Mesendoderm (in vitro differentiated cells): Measurements from ENCODE around the gene NTRK3.

ENCODE experiments used
- DNase-seq: peaks from one replicate; pipeline ENCODE4 v3.0.0; 2013
- H2AK5ac ChIP-seq: 2 replicates; pipeline ENCODE4 v1.6.1; 2013; ENCODE audit warnings: low read length, inconsistent platforms
- H2BK120ac ChIP-seq: 2 replicates; pipeline ENCODE4 v1.6.1; 2013; ENCODE audit warnings: low read depth, mild to moderate bottlenecking, low read length, moderate library complexity, mixed read lengths
- H2BK15ac ChIP-seq: replicated peaks from 2 replicates; pipeline ENCODE4 v1.6.1; 2013; ENCODE audit warnings: low read depth, mild to moderate bottlenecking, moderate library complexity
- H2BK5ac ChIP-seq: 2 replicates; pipeline ENCODE4 v1.6.1; 2013; ENCODE audit warnings: low read length, inconsistent platforms
- H3K18ac ChIP-seq: 2 replicates; pipeline ENCODE4 v1.6.1; 2013; ENCODE audit warnings: mild to moderate bottlenecking, low read length, mixed read lengths
- H3K23ac ChIP-seq: one replicate; pipeline ENCODE4 v1.6.1; 2013; ENCODE audit warnings: low read length
- H3K27ac ChIP-seq: 2 replicates; pipeline ENCODE4 v1.5.1; 2013; ENCODE audit warnings: low read depth, mild to moderate bottlenecking, inconsistent platforms, low read length, moderate library complexity
- H3K27me3 ChIP-seq: 2 replicates; pipeline ENCODE4 v1.6.1; 2013; ENCODE audit warnings: low read length, control low read depth, mild to moderate bottlenecking, inconsistent platforms; ENCODE audit not compliant: insufficient read depth, poor library complexity
- H3K36me3 ChIP-seq: 2 replicates; pipeline ENCODE4 v1.6.1; 2013; ENCODE audit warnings: low read length, inconsistent platforms; ENCODE audit not compliant: control insufficient read depth, insufficient read depth
- H3K4ac ChIP-seq: one replicate; pipeline ENCODE4 v1.6.1; 2013; ENCODE audit warnings: low read depth, mild to moderate bottlenecking, low read length, moderate library complexity
- H3K4me1 ChIP-seq: 2 replicates; pipeline ENCODE4 v1.6.1; 2013; ENCODE audit warnings: low read depth, low read length, inconsistent platforms; ENCODE audit not compliant: control insufficient read depth
- H3K4me2 ChIP-seq: 2 replicates; pipeline ENCODE4 v1.6.1; 2013; ENCODE audit warnings: low read length
- H3K4me3 ChIP-seq: 2 replicates; pipeline ENCODE4 v1.5.1; 2013; ENCODE audit warnings: mild to moderate bottlenecking, low read length
- H3K56ac ChIP-seq: one replicate; pipeline ENCODE4 v1.6.1; 2013; ENCODE audit warnings: low read length
- H3K79me1 ChIP-seq: 2 replicates; pipeline ENCODE4 v1.6.1; 2013; ENCODE audit warnings: low read length, inconsistent platforms
- H3K79me2 ChIP-seq: 2 replicates; pipeline ENCODE4 v1.6.1; 2013; ENCODE audit warnings: mild to moderate bottlenecking, low read length; ENCODE audit not compliant: control insufficient read depth, insufficient read depth
- H3K9ac ChIP-seq: 2 replicates; pipeline ENCODE4 v1.6.1; 2013; ENCODE audit warnings: low read length, inconsistent platforms
- H4K5ac ChIP-seq: one replicate; pipeline ENCODE4 v1.6.1; 2013; ENCODE audit warnings: low read length
- H4K8ac ChIP-seq: one replicate; pipeline ENCODE4 v1.6.1; 2013; ENCODE audit warnings: low read depth, mild to moderate bottlenecking, control low read depth, low read length, moderate library complexity
- WGBS: extraction: QIAGEN DNeasy Blood & Tissue Kit; methylation state at CpG from one replicate; pipeline ENCODE4 v1.1.7; 2013; ENCODE audit warnings: low lambda C conversion rate, missing lambda C conversion rate; ENCODE audit not compliant: insufficient coverage; ENCODE audit errors: extremely low coverage; 5-methylcytosine and 5-hydroxymethylcytosine counted together

NTRK3 gene

DNA sequence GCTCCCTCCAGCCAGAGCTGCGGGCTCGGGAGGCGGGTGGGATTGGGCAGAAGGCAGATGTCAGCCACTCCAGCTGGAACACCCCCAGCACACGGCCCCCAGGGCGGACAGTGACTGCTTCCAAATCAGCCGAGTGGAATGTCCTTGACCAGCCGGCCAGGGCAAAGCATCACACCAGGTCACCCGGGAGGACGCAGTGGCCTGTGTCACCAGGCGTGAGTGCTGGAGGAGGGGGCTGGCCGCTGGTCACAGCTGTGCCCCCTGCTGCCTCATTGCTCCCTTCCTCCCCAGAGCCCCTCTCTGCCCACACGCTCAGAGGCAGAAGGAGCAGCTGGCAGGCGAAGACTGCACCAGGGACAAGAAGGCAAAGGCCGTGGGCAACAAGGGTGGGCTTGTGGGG lies 33.5 kb downstream of the NTRK3 start:
- no peaks in the 10 kb centered on the region for H3K4me1 ChIP-seq
- H3K36me3 ChIP-seq, result no peaks in the 10 kb centered on the region
- no peak overlapping the region for H3K18ac ChIP-seq
- no peak overlapping the region for H2BK5ac ChIP-seq
- no peak overlapping the region for H2BK15ac ChIP-seq
- no peak overlapping the region for H2AK5ac ChIP-seq
- H3K79me1 ChIP-seq, result no peaks in the 10 kb centered on the region
- WGBS, result no CpG with 5 or more reads among the region's 14 CpGs
- H3K27me3 ChIP-seq, result no peaks in the 10 kb centered on the region
- no peak overlapping the region for H3K4ac ChIP-seq
- H3K23ac ChIP-seq, result no peak overlapping the region
- no peak overlapping the region for H4K8ac ChIP-seq
- no peak overlapping the region for H3K4me3 ChIP-seq
- H3K9ac ChIP-seq, result no peak overlapping the region
- no peak overlapping the region for H3K56ac ChIP-seq
- no peak overlapping the region for H3K4me2 ChIP-seq
- H3K79me2 ChIP-seq, result no peaks in the 10 kb centered on the region
- no peak for DNase-seq
- H2BK120ac ChIP-seq, result no peak overlapping the region
- no peak overlapping the region for H4K5ac ChIP-seq
- no peak overlapping the region for H3K27ac ChIP-seq

GRCh38 chr15:88221836-88222235 lies 34.7 kb downstream of the NTRK3 start:
- Histone ChIP-seq H2BK15ac (no peak overlapping the region), H2BK120ac (no peak overlapping the region), H3K4ac (no peak overlapping the region), H3K56ac (no peak overlapping the region), H3K27me3 (no peaks in the 10 kb centered on the region), H3K18ac (no peak overlapping the region), H3K36me3 (no peaks in the 10 kb centered on the region), H4K5ac (no peak overlapping the region), H2BK5ac (no peak overlapping the region), H3K23ac (no peak overlapping the region), H2AK5ac (no peak overlapping the region), H3K4me3 (no peak overlapping the region), H3K79me1 (no peaks in the 10 kb centered on the region), H3K79me2 (no peaks in the 10 kb centered on the region), H4K8ac (no peak overlapping the region), H3K27ac (no peak overlapping the region), H3K9ac (no peak overlapping the region), H3K4me2 (no peak overlapping the region), H3K4me1 (no peaks in the 10 kb centered on the region)
- no peak for DNase-seq
- no CpG with 5 or more reads among the region's 6 CpGs for WGBS

DNA sequence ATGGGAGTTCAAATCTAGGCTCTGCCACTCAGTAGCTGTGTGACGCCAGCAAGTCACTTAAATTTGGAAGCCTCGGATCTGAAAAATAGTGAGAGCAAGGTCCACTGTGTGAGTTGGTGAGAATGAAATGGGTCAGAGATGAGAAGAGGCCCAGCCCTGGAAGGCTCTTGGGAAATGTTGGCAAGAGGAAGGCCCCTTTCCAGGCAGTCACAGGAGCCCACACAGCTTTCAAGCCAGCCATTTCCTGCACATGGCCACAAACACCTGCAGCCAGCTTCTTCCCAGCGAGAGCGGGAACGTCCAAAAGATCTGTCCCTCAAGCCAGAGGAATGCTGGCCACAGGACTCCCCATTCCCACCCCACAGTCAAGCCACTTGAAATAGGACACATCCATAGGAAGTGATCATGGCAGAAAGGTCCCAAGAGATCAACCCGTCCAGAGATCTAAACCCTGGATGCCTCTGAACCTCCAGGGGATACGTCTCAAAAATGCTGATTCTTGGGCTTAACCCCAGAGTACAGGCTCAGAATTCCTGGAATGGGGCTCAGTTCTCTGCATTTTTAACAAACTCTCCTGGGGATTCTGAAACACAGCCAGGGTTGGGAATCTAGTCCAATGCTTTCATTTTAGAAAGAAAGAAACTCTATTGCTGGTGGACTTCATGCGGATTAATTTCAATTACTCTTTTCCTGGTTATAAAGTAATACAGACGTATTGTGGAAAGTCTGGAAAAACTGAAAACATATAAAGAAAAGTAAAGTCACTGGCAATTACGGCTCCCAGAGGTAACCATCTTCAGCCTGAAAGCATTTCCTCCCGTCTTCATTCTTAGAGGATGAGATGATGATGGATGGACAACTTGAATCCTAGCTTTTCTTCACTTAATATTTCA lies 35.9 kb downstream of the NTRK3 start:
- H4K5ac ChIP-seq, result no peak overlapping the region
- H3K36me3 ChIP-seq, result no peaks in the 10 kb centered on the region
- H3K27ac ChIP-seq, result no peak overlapping the region
- no peak overlapping the region for H3K56ac ChIP-seq
- no peak overlapping the region for H3K4ac ChIP-seq
- no peaks in the 10 kb centered on the region for H3K79me2 ChIP-seq
- H3K18ac ChIP-seq, result no peak overlapping the region
- H3K23ac ChIP-seq, result no peak overlapping the region
- no peak overlapping the region for H3K9ac ChIP-seq
- no peaks in the 10 kb centered on the region for H3K79me1 ChIP-seq
- no peak for DNase-seq
- no peak overlapping the region for H3K4me3 ChIP-seq
- no peaks in the 10 kb centered on the region for H3K27me3 ChIP-seq
- H2BK120ac ChIP-seq, result no peak overlapping the region
- H2AK5ac ChIP-seq, result no peak overlapping the region
- no peak overlapping the region for H4K8ac ChIP-seq
- H3K4me2 ChIP-seq, result no peak overlapping the region
- H2BK5ac ChIP-seq, result no peak overlapping the region
- WGBS, result no CpG with 5 or more reads among the region's 11 CpGs
- no peaks in the 10 kb centered on the region for H3K4me1 ChIP-seq
- H2BK15ac ChIP-seq, result no peak overlapping the region

- H4K5ac ChIP-seq, result no peak overlapping the region
- H3K9ac ChIP-seq, result no peak overlapping the region
- WGBS, result no CpG with 5 or more reads among the region's 3 CpGs
- no peak overlapping the region for H3K27ac ChIP-seq
- H3K4me1 ChIP-seq, result no peaks in the 10 kb centered on the region
- H3K27me3 ChIP-seq, result no peaks in the 10 kb centered on the region
- H4K8ac ChIP-seq, result no peak overlapping the region
- no peak overlapping the region for H3K18ac ChIP-seq
- no peak overlapping the region for H3K4me2 ChIP-seq
- H3K79me1 ChIP-seq, result no peaks in the 10 kb centered on the region
- no peak for DNase-seq
- no peaks in the 10 kb centered on the region for H3K36me3 ChIP-seq
- H3K56ac ChIP-seq, result no peak overlapping the region
- no peak overlapping the region for H2BK15ac ChIP-seq
- H2AK5ac ChIP-seq, result no peak overlapping the region
- H3K79me2 ChIP-seq, result no peaks in the 10 kb centered on the region
- H3K4ac ChIP-seq, result no peak overlapping the region
- no peak overlapping the region for H3K4me3 ChIP-seq
- no peak overlapping the region for H2BK5ac ChIP-seq
- H3K23ac ChIP-seq, result no peak overlapping the region
- no peak overlapping the region for H2BK120ac ChIP-seq
Observed at GRCh38 chr15:88219623-88220022, 36.9 kb downstream of the NTRK3 start.

DNA sequence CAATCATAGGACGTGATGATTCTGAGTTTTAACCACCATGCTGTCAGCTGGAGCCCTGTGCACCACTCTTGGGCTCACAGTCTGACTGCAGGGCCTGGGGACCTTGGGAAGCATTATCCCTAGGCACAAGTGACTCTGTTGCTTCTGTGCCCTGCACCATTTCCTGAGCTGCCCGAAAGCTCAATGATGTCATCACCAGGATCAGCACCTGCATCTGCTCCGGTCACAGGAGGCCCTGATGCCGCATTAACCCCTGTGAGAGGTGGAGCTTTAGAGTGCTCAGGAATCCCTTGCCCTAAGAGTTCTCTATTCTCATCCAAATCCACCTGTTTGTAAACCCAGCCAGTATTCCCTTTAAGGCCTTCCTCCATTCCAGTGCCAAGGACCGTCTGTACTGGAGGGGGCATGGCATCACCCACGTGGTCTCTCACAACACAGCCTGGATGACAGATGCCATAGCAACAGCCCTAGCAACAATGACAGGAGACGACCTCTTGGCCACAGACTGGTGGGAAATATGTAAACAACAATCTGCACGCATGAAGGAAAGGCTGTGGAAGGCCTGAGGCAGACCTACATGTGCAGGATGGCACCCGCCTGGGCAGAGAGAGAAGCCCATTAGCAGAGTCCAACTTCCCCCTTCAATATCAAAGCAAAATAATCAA lies 37.9 kb downstream of the NTRK3 start:
- no peak for DNase-seq
- no peaks in the 10 kb centered on the region for H3K27me3 ChIP-seq
- no peak overlapping the region for H4K5ac ChIP-seq
- H2AK5ac ChIP-seq, result no peak overlapping the region
- no peak overlapping the region for H4K8ac ChIP-seq
- H3K27ac ChIP-seq, result no peak overlapping the region
- no CpG with 5 or more reads among the region's 9 CpGs for WGBS
- no peak overlapping the region for H3K4me3 ChIP-seq
- H3K9ac ChIP-seq, result no peak overlapping the region
- H2BK120ac ChIP-seq, result no peak overlapping the region
- H3K79me1 ChIP-seq, result no peaks in the 10 kb centered on the region
- no peak overlapping the region for H3K56ac ChIP-seq
- no peaks in the 10 kb centered on the region for H3K36me3 ChIP-seq
- H3K18ac ChIP-seq, result no peak overlapping the region
- no peak overlapping the region for H2BK15ac ChIP-seq
- H3K4me1 ChIP-seq, result no peaks in the 10 kb centered on the region
- no peak overlapping the region for H2BK5ac ChIP-seq
- no peak overlapping the region for H3K23ac ChIP-seq
- no peak overlapping the region for H3K4me2 ChIP-seq
- H3K4ac ChIP-seq, result no peak overlapping the region
- no peaks in the 10 kb centered on the region for H3K79me2 ChIP-seq
